Measurements from ENCODE around the gene PEAR1. TPM values are rescaled to one million over a fixed set of nuclear protein-coding genes. Genes with fewer than 3 reads are reported as not detected.

Gene PEAR1
- total RNA-seq, 4 donors from 2014 or later = 4.3 to 11.2 (median 6.0) TPM

DNA sequence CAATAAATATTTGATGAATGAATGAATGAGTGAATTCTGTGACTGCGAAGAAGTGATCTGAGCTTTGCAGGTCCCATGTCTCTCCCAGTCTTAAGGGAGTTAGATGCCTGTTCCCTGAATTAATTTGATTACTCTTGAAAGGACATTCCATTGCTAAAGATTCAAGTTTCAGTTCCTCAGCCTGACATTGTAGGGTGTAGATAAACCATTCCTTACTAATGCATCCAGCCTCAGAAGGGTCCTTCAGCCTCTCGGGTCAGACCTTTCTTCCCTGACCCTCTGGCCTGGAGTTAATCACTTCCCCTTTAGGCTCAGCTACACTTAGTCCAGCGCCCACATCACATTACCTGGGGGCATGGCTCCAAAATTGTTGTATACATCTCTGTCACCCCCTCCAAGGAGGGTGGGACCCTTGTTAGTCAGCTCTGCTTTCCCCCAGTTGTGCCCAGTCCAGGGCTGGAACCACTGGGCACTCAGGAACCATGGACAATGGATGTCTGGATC lies 37.2 kb upstream of the PEAR1 start:
- ATAC-seq = no peak
- TF ChIP-seq, protein P1, sequence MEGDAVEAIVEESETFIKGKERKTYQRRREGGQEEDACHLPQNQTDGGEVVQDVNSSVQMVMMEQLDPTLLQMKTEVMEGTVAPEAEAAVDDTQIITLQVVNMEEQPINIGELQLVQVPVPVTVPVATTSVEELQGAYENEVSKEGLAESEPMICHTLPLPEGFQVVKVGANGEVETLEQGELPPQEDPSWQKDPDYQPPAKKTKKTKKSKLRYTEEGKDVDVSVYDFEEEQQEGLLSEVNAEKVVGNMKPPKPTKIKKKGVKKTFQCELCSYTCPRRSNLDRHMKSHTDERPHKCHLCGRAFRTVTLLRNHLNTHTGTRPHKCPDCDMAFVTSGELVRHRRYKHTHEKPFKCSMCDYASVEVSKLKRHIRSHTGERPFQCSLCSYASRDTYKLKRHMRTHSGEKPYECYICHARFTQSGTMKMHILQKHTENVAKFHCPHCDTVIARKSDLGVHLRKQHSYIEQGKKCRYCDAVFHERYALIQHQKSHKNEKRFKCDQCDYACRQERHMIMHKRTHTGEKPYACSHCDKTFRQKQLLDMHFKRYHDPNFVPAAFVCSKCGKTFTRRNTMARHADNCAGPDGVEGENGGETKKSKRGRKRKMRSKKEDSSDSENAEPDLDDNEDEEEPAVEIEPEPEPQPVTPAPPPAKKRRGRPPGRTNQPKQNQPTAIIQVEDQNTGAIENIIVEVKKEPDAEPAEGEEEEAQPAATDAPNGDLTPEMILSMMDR (IDR thresholded peaks at IDR 0.05 in 4 of 5, conservative IDR thresholded peaks at IDR 0.05 in 1 of 5) = no peak
- TF ChIP-seq POLR2A (IDR thresholded peaks at IDR 0.05) = no peak
- Histone ChIP-seq H3K9me3 (no peaks in the 10 kb centered on the region), H3K36me3 (no peaks in the 10 kb centered on the region), H3K4me3 (no peak overlapping the region), H3K27ac (no peak overlapping the region), H3K4me1 (peaks cover 10 to 39% of the 10 kb centered on the region in 2 donors), H3K27me3 (peaks cover 31 to 38% (median 36%) of the 10 kb centered on the region in 3 donors)
- intact Hi-C loops (cut with DNase I; ENCODE audit: low total_unique reads) = no loop called here
- DNase-seq = no peak
- in situ Hi-C loops (cut with MboI; ENCODE audit: low sequenced_read_pairs in 4 of 4) = loop anchor here in 2 of 4 donors (5.0 to 25.0 kb wide), 3 partner anchors 54 to 169 kb away; partner anchors contain the start of genes CRABP2 (in 1 of the 2) and NES (in 1 of the 2)

DNA sequence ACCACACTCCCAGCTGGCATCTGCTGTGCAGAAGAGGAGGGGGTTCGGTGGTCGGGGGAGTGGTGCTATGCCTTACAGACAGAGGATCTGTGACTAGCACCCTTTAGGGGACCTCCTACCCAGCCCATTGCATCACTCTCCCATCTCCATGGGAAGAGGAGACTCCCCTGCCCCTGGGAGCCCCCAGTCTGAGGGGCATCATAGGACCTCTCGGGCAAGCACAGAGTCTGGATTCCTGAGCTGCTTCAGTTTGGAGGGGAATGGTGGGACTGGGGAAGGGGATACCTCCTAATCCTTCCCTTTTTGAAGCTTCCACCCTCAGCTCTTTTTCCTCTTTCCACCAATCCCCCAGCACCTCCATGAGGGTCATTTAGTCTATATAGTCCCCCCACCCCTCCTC lies 36.0 kb upstream of the PEAR1 start:
- no peaks in the 10 kb centered on the region for H3K9me3 ChIP-seq
- in situ Hi-C loops (cut with MboI; ENCODE audit: low sequenced_read_pairs in 4 of 4) (loop anchor here in 2 of 4 donors (5.0 to 25.0 kb wide), 3 partner anchors 55 to 170 kb away; partner anchors contain the start of genes CRABP2 (in 1 of the 2) and NES (in 1 of the 2)), intact Hi-C loops (cut with DNase I; ENCODE audit: low total_unique reads) (no loop called here)
- TF ChIP-seq, protein P1 (IDR thresholded peaks at IDR 0.05 in 4 of 5, conservative IDR thresholded peaks at IDR 0.05 in 1 of 5) = no peak
- TF ChIP-seq POLR2A (IDR thresholded peaks at IDR 0.05) = no peak
- ATAC-seq (no peak), DNase-seq (no peak)
- peaks cover 41 to 50% (median 45%) of the 10 kb centered on the region in 3 donors for H3K27me3 ChIP-seq
- no peak overlapping the region for H3K27ac ChIP-seq
- no peak overlapping the region for H3K4me3 ChIP-seq
- H3K4me1 ChIP-seq = peaks cover 10 to 29% of the 10 kb centered on the region in 2 donors
- H3K36me3 ChIP-seq = no peaks in the 10 kb centered on the region

DNA sequence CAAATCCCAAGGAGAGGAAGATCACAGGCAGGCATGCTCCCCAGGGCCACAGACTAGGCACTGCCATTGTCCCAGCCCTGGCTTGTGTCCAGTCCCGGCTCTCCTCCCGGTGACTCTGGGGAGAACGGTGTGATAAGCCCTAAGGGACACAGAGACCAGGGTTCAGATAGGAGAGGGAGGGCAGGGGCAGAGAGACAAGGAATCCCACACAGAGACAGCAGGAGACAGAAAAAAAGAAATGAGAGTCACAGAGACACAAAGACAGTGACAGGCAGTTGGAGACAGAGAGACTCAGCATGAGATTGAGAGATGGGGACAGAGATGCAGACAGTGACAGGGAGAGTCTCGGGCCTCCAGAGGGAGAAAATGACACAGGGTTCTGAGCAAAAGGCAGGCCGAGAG lies 35.0 kb upstream of the PEAR1 start:
- intact Hi-C loops (cut with DNase I; ENCODE audit: low total_unique reads) = no loop called here
- no peak for TF ChIP-seq POLR2A (IDR thresholded peaks at IDR 0.05)
- TF ChIP-seq, protein P1 (IDR thresholded peaks at IDR 0.05 in 4 of 5, conservative IDR thresholded peaks at IDR 0.05 in 1 of 5) = no peak
- DNase-seq (no peak), ATAC-seq (no peak)
- Histone ChIP-seq H3K27me3 (peaks cover 47 to 55% (median 49%) of the 10 kb centered on the region in 3 donors), H3K4me1 (peaks cover 10 to 22% of the 10 kb centered on the region in 2 donors), H3K27ac (no peak overlapping the region), H3K9me3 (no peaks in the 10 kb centered on the region), H3K36me3 (no peaks in the 10 kb centered on the region), H3K4me3 (peak overlapping the region in 3 of 4 donors; percentile 40 to 50 (median 50))
- in situ Hi-C loops (cut with MboI; ENCODE audit: low sequenced_read_pairs in 4 of 4) = loop anchor here in 2 of 4 donors (5.0 to 25.0 kb wide), 3 partner anchors 56 to 171 kb away; partner anchors contain the start of genes CRABP2 (in 1 of the 2) and NES (in 1 of the 2)

DNA sequence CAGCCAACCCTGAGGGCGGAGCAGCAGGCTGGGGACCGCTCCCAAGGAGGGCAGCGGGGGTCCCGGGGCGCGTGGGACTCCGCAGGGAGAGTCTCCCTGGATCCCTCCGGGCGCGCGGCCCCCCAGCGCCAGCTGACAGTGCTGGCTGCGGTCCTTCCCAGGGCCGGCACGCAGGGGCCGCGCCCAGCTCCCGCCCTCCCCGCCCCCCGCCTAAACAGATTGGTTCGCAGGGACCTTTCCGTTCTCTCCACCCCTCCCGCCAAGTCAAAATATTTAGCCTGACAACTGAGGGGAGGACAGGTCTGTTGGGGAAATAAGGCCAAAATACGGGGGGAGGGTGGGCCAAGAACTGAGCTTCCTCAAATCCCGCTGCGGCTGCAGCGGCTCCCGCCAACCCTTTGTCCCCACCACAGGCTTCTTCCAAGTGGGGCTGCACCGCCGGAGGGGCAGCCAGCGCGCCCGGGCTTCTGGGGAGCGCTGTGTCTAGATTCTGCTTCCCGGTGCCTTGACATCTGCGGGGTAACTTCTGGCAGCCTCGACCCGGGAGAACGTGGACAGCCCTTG lies 34.5 kb upstream of the PEAR1 start, which contains the start of gene INSRR:
TSS of gene INSRR (minus strand) at position 159 of the 564 bp plus-strand sequence. CDS start 496 bp downstream, outside the sequence.
- TF ChIP-seq, protein P1 (IDR thresholded peaks at IDR 0.05 in 4 of 5, conservative IDR thresholded peaks at IDR 0.05 in 1 of 5) = no peak
- TF ChIP-seq POLR2A (IDR thresholded peaks at IDR 0.05) = no peak
- Histone ChIP-seq H3K4me1 (peaks cover 10 to 22% of the 10 kb centered on the region in 2 donors), H3K9me3 (no peaks in the 10 kb centered on the region), H3K4me3 (peak within 1 kb of the TSS; percentile 28 to 50 (median 45)), H3K27ac (no peak within 1 kb of the TSS), H3K36me3 (no peaks in the 10 kb centered on the region), H3K27me3 (peaks cover 48 to 55% (median 49%) of the 10 kb centered on the region in 3 donors)
- DNase-seq = no peak
- in situ Hi-C loops (cut with MboI; ENCODE audit: low sequenced_read_pairs in 4 of 4) = loop anchor here in 2 of 4 donors (5.0 to 25.0 kb wide), 3 partner anchors 57 to 172 kb away; partner anchors contain the start of genes CRABP2 (in 1 of the 2) and NES (in 1 of the 2)
- intact Hi-C loops (cut with DNase I; ENCODE audit: low total_unique reads) = no loop called here
- ATAC-seq = no peak
